GM12875 (cell line): ENCODE data around the gene RIMKLA.

Experiments
- H3K4me3 ChIP-seq: one replicate; pipeline ENCODE4 v1.5.1; 2011; ENCODE audit warnings: low read depth, low read length, control low read depth
- CTCF ChIP-seq: IDR thresholded peaks from 2 replicates; pipeline ENCODE4 v1.5.1; 2011; ENCODE audit warnings: low read depth, mild to moderate bottlenecking, control low read depth, inconsistent platforms, low read length, moderate library complexity, borderline replicate concordance; ENCODE audit not compliant: insufficient read depth

The RIMKLA gene

GRCh38 chr1:42419126-42419821, 38.7 kb downstream of the RIMKLA start:
- no peak for TF ChIP-seq CTCF
- H3K4me3 ChIP-seq = no peak overlapping the region

- no peak overlapping the region for H3K4me3 ChIP-seq
- TF ChIP-seq CTCF = no peak
Observed at GRCh38 chr1:42420121-42420520, 39.5 kb downstream of the RIMKLA start.

GRCh38 chr1:42420911-42421585, 40.5 kb downstream of the RIMKLA start:
- TF ChIP-seq CTCF = no peak
- no peak overlapping the region for H3K4me3 ChIP-seq

- H3K4me3 ChIP-seq = no peak overlapping the region
- TF ChIP-seq CTCF = no peak
Observed at GRCh38 chr1:42422737-42423136, 42.1 kb downstream of the RIMKLA start.

GRCh38 chr1:42423681-42424080, 43.1 kb downstream of the RIMKLA start:
- no peak for TF ChIP-seq CTCF
- H3K4me3 ChIP-seq = no peak overlapping the region

GRCh38 chr1:42424201-42424600, 43.6 kb downstream of the RIMKLA start:
- TF ChIP-seq CTCF = no peak
- no peak overlapping the region for H3K4me3 ChIP-seq

GRCh38 chr1:42427240-42427639, 46.6 kb downstream of the RIMKLA start:
- H3K4me3 ChIP-seq = no peak overlapping the region
- no peak for TF ChIP-seq CTCF
